HEK293T (cell line): ENCODE data around the gene CPNE4.

ENCODE experiments used
- ELF4 ChIP-seq: fragments of 450-650 bp; IDR thresholded peaks from 2 replicates; pipeline ENCODE4 v1.6.1; 2017; ENCODE audit warnings: antibody characterized with exemption
- FOXM1 ChIP-seq: fragments of 450-650 bp; IDR thresholded peaks from 2 replicates; pipeline ENCODE4 v1.6.1; 2017; ENCODE audit warnings: mild to moderate bottlenecking, borderline replicate concordance
- PKNOX1 ChIP-seq: fragments of 450-650 bp; IDR thresholded peaks from 2 replicates; pipeline ENCODE4 v1.6.1; 2016
- SP1 ChIP-seq: fragments of 450-650 bp; IDR thresholded peaks from 2 replicates; pipeline ENCODE4 v1.6.1; 2017

GRCh38 chr3:131730581-131730980 lies 304.2 kb downstream of the CPNE4 start:
- TF ChIP-seq SP1: no peak
- TF ChIP-seq FOXM1: no peak
- no peak for TF ChIP-seq PKNOX1
- TF ChIP-seq ELF4: no peak
